GM13977 (cell line): ENCODE measurements around the gene PCNX2.

Source experiments
- DNase-seq: peaks from one replicate; pipeline ENCODE4 v3.0.0; 2012; ENCODE audit warnings: low spot score
- in situ Hi-C: fragments of 300-500 bp; cut with MboI; formaldehyde crosslinking; loops from one replicate; pipeline ENCODE4 v1.12.0; 2022; ENCODE audit warnings: low sequenced_read_pairs, low pct_unique_long_range_greater_than_20kb, mixed read lengths, inconsistent platforms; ENCODE audit not compliant: unreplicated experiment
- TF ChIP-seq, protein P1 (sequence below): IDR thresholded peaks from 2 replicates; pipeline ENCODE4 v1.5.1; 2012; ENCODE audit warnings: mild to moderate bottlenecking, control low read depth; ENCODE audit not compliant: insufficient read depth; ENCODE audit errors: extremely low read depth, missing control alignments

PCNX2 gene

DNA sequence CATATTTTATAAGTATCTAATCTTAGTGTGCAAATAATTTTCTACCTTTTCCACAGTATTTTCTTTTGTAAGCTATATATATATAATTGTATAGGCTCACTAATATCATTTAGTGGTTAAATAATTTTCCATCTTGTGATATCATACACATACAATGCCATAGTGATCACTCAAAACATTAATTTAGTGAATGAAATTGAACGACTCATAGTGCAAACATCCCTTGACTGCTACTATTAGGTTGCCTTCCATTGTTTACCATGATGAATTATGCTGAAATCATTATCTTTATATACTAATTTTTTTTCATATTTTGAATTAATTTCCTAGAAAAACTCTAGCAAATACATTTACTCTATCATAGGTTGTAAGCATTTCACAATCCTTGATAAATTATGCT, 127.1 kb downstream of the PCNX2 start:
- in situ Hi-C loops, result no loop called here

DNA sequence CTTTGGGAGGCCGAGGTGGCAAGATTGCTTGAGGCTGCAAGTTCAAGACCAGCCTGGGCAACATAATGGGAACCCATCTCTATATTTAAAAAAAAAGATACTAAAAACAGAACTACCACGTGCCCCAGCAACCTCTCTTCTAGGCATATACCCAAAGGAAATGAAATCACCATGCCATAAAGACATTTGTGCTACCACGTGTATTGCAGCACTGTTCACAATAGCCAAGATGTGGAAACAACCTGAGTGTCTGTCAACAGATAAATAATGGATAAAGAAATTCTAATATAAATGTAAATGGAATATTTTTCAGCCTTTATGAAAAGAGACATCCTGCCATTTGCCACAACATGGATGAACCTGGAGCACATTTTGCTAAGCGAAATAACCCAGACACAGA, 128.6 kb downstream of the PCNX2 start:
- in situ Hi-C loops, result no loop called here
- no peak for DNase-seq
- TF ChIP-seq, protein P1, sequence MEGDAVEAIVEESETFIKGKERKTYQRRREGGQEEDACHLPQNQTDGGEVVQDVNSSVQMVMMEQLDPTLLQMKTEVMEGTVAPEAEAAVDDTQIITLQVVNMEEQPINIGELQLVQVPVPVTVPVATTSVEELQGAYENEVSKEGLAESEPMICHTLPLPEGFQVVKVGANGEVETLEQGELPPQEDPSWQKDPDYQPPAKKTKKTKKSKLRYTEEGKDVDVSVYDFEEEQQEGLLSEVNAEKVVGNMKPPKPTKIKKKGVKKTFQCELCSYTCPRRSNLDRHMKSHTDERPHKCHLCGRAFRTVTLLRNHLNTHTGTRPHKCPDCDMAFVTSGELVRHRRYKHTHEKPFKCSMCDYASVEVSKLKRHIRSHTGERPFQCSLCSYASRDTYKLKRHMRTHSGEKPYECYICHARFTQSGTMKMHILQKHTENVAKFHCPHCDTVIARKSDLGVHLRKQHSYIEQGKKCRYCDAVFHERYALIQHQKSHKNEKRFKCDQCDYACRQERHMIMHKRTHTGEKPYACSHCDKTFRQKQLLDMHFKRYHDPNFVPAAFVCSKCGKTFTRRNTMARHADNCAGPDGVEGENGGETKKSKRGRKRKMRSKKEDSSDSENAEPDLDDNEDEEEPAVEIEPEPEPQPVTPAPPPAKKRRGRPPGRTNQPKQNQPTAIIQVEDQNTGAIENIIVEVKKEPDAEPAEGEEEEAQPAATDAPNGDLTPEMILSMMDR, result no peak

More for the DNA sequence above, 127.1 kb downstream of the PCNX2 start:
- no peak for DNase-seq
- TF ChIP-seq, protein P1, result no peak

DNA sequence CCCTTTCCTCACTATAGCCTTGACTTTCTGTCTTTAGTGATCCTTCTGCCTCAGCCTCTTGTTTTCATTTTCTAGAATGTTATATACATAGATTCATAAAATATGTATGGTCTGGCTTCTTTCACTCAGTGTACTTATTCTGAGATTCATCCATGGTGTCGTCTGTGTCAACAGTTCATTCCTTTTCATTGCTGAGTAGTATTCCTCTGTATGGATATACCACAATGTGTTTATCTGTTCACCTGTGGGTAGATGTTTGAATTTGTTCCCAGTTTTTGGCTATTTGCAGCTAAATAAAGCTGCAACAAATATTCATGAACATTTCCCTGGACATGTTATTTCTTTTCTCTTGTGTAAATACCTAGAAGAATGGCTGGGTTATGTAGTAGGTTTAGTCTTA, 131.8 kb downstream of the PCNX2 start:
- in situ Hi-C loops, result no loop called here
- DNase-seq, result no peak
- TF ChIP-seq, protein P1, result no peak

DNA sequence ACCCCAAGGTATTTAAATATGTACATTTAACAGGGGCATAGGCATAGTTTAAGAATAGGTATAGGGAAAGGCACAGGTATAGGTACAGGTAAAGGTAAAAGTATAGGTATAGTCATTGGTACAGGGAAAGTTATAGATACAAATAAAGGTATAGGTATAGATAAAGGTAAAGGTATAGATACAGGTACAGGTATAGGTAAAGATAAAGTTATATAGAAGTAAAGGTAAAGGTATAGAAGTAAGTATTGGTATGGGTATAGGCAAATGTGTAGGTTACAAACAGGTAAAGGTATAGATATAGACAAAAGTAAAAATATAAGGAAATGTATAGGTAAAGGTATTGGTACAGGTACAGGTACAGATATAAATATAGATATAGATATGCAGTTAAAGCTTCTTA, 137.2 kb downstream of the PCNX2 start:
- TF ChIP-seq, protein P1, result no peak
- in situ Hi-C loops, result no loop called here
- DNase-seq, result no peak

DNA sequence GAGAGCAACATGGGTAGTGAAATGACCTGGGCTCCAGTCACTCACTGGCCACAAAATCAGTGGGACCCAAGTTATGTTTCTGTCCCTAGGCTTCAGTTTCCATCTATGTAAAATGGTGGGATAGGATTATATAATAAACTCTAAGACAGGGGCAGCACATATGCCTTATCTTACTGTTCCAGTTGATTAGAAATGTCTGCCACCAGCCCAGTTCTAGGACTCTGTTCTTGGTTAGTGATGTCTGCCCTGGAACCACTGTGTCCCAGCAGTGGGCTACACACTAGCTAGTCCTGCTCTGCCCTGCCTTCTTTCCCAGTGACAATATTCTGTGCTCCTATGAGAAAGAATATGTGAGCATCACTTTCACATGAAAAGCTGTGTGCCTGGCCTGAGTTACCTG, 138.3 kb downstream of the PCNX2 start:
- DNase-seq, result no peak
- in situ Hi-C loops, result no loop called here
- TF ChIP-seq, protein P1, result no peak

DNA sequence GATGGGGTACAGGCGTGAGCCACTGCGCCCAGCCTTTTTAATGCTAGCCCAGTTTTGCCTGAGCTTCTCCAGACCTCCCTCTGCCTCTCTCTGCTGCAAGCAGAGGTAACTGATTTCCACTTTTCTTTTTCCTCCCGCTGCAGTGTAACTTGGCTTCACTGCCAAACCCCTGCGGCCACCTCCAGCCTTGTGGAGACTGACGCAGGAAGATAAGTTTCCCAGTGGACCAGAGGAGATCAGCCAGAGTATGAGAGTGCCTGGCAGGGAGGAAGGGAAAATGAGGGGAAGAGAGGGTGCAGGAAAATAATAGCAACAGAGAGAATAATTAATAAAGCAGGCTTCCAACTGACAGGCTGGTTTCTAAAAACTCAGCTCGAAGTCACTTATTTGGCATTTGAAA, 143.7 kb downstream of the PCNX2 start:
- TF ChIP-seq, protein P1, result no peak
- in situ Hi-C loops, result no loop called here

DNA sequence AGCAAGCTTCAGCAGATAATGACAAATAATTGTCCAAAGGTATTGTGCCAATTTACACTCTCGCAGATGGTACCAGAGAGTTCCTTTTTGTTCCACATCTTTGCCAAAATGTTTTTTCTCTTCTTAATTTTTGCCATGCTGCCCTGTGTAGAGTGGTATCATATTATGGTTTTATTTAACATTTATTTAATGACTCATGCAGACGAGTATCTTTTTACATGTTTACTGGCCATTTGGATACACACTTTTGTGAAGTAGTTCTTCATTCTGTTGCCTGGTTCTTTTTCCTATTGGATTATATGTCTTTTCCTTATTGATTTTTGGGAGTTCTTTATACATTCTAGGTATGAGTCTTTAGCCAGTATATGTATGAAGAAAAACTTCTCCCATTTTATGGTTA, 151.1 kb downstream of the PCNX2 start:
- in situ Hi-C loops, result no loop called here
- no peak for DNase-seq
- TF ChIP-seq, protein P1, result no peak

More for the DNA sequence above, 143.7 kb downstream of the PCNX2 start:
- DNase-seq, result no peak
